ENCODE results near the gene C1orf94.

- TF ChIP-seq CTCF (optimal IDR thresholded peaks at IDR 0.05 in 1 of 3, IDR thresholded peaks at IDR 0.05 in 1 of 3, conservative IDR thresholded peaks at IDR 0.05 in 1 of 3; ENCODE audit: extremely low read depth in 1 of 3, insufficient read depth in 2 of 3, low read length in 3 of 3): no peak
- no peak for TF ChIP-seq EZH2 (IDR thresholded peaks at IDR 0.05; ENCODE audit: low read length)
Measured at GRCh38 chr1:34268311-34268954, 91.7 kb downstream of the C1orf94 start.

Data from keratinocyte (primary cell).